ENCODE measurements around the gene TIE1.

Gene TIE1

DNA sequence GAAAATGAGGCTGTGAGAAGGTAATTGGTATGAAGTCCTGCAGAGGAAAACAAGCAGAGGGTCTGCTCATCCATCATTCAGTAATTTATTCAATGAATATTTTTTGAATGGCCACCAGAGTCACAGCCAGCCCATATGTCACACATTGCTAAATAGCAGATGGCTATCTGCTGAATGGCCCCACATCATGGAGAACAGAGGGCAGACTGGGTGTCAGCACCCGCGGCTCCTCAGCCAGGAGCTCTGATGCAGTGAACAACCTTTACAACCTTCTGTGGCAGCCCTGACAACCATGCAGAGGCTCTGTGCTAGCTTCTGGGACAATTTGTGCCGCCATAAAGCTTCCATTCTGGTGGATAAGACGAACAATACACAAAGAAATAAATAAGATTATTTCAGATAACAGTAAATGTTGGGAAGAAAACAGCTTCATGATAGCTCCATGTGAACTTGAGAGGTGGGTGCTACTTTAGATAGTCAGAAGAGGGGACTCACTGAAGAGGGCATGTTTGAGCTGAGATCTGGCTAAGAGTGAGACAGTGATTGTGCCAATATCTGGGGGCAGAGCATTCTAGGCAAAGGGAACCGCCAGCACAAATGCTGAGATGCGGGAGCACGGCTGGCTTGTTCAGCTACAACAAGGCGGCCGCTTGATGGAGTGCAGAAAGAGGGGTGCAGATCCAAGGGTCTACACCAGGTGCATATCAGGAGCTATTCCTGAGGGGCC is 12.6 kb upstream of the TIE1 start:
- TF ChIP-seq, protein P1, sequence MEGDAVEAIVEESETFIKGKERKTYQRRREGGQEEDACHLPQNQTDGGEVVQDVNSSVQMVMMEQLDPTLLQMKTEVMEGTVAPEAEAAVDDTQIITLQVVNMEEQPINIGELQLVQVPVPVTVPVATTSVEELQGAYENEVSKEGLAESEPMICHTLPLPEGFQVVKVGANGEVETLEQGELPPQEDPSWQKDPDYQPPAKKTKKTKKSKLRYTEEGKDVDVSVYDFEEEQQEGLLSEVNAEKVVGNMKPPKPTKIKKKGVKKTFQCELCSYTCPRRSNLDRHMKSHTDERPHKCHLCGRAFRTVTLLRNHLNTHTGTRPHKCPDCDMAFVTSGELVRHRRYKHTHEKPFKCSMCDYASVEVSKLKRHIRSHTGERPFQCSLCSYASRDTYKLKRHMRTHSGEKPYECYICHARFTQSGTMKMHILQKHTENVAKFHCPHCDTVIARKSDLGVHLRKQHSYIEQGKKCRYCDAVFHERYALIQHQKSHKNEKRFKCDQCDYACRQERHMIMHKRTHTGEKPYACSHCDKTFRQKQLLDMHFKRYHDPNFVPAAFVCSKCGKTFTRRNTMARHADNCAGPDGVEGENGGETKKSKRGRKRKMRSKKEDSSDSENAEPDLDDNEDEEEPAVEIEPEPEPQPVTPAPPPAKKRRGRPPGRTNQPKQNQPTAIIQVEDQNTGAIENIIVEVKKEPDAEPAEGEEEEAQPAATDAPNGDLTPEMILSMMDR (conservative IDR thresholded peaks at IDR 0.05): no peak
- TF ChIP-seq ZFX (IDR thresholded peaks at IDR 0.05): no peak
- H3K27ac ChIP-seq: no peak overlapping the region

DNA sequence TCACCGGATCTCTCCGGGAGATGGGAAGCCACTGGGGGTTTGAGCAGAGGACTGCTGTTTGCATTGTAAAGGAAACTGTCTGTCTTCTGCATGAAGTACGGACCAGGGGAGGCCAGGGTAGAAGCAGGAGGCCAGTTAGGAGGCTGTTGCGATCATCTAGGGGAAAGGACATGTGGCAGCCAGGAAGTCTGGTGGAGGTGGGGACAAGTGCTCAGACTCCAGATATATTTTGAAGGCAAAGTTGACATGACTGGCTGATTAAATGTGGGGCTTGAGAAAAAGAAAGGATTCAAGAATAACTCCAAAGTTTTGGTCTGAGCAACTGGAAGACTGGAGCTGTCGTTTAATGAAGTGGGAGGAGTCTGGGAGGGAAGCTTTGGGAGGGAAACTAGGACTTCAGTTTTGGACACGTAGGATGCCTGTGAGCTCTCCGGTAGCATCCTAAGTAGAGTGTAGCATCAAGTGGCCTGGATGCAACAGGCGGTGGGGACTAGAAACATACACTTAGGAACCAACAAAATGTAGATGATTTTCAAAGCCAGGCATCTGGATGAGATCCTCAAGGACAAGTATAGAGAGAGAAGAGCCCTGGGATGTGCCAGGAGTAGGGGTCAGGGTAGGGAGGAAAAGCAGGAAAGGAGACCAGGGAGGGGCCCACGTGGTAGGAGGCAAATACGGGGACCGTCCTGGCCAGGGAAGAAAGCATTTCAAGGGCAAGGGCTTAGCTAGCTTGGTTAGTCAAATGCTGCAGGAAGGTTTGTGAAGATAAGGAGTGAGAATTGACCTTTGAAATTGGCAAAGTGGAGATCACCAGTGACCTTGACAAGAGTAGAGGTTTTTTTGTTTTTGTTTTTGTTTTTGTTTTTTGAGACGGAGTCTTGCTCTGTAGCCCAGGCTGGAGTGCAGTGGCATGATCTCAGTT is 11.7 kb upstream of the TIE1 start:
- TF ChIP-seq, protein P1 (conservative IDR thresholded peaks at IDR 0.05): no peak
- TF ChIP-seq ZFX (IDR thresholded peaks at IDR 0.05): no peak

GRCh38 chr1:43292216-43292615 is 8.6 kb upstream of the TIE1 start:
- H3K27ac ChIP-seq: no peak overlapping the region
- TF ChIP-seq, protein P1 (conservative IDR thresholded peaks at IDR 0.05): no peak
- no peak for TF ChIP-seq ZFX (IDR thresholded peaks at IDR 0.05)

More for the DNA sequence above, 11.7 kb upstream of the TIE1 start:
- H3K27ac ChIP-seq: no peak overlapping the region

GRCh38 chr1:43292679-43293078 is 8.1 kb upstream of the TIE1 start:
- TF ChIP-seq, protein P1 (conservative IDR thresholded peaks at IDR 0.05): no peak
- TF ChIP-seq ZFX (IDR thresholded peaks at IDR 0.05): no peak

DNA sequence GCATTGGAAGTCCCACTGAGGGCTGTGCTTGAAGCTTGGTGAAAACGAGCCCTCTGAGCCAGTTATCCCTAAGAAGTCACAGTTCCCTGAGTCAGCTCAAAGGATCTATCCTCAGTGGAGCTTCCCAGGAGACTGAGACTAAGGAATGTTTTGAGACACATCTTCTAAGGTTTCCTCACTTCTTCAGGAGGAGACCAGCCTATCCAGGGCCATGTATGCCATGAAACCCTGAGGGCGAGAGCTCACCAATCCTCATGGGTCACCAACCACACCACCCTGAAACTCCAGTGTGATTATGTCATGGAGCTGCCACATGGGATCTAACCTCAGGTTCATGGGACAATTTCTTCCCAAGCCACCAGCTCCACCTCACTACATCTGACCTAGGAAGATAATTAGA is 7.6 kb upstream of the TIE1 start:
- TF ChIP-seq ZFX (IDR thresholded peaks at IDR 0.05): no peak
- TF ChIP-seq, protein P1 (conservative IDR thresholded peaks at IDR 0.05): no peak

More at GRCh38 chr1:43292679-43293078, 8.1 kb upstream of the TIE1 start:
- H3K27ac ChIP-seq: no peak overlapping the region

GRCh38 chr1:43293896-43294760 is 6.7 kb upstream of the TIE1 start:
- TF ChIP-seq, protein P1 (conservative IDR thresholded peaks at IDR 0.05): no peak
- TF ChIP-seq ZFX (IDR thresholded peaks at IDR 0.05): no peak
- H3K27ac ChIP-seq: no peak overlapping the region

More for the DNA sequence above, 7.6 kb upstream of the TIE1 start:
- H3K27ac ChIP-seq: no peak overlapping the region

Data from C4-2B (cell line).